Testis (tissue), 3 donors: Measurements from ENCODE around the gene IL32. TPM values are rescaled to one million over a fixed set of nuclear protein-coding genes. Genes with fewer than 3 reads are reported as not detected.

Experiments used
- DNase-seq: peaks from one replicate; pipeline ENCODE4 v3.0.0-alpha.2; 2019
- H3K27ac ChIP-seq, 2 donors: fragments of 200-600 bp; sonication (generic); one replicate each; pipeline ENCODE4 v1.5.1; 2019
- H3K27me3 ChIP-seq: fragments of 200-600 bp; sonication (generic); one replicate; pipeline ENCODE4 v1.5.1; 2019
- H3K36me3 ChIP-seq: fragments of 200-600 bp; sonication (generic); one replicate; pipeline ENCODE4 v1.5.1; 2017; ENCODE audit warnings: low read depth; ENCODE audit errors: missing control alignments
- H3K4me1 ChIP-seq: fragments of 200-600 bp; sonication (generic); one replicate; pipeline ENCODE4 v1.5.1; 2019
- H3K4me3 ChIP-seq, 2 donors: fragments of 200-600 bp; sonication (generic); one replicate each; pipeline ENCODE4 v1.5.1; 2017 to 2019
- H3K9me3 ChIP-seq: fragments of 200-600 bp; sonication (generic); one replicate; pipeline ENCODE4 v1.5.1; 2017
- CTCF ChIP-seq, 3 experiments: fragments of 450-650 bp in 2 of 3; fragments of 200-600 bp in 1 of 3; sonication (generic) in 1 of 3; IDR thresholded peaks; one replicate each; pipeline ENCODE4 v1.5.1; 2016 to 2019; ENCODE audit warnings: antibody characterized with exemption in 3 of 3, mild to moderate bottlenecking in 2 of 3, moderate library complexity in 1 of 3
- POLR2A ChIP-seq: fragments of 450-650 bp; IDR thresholded peaks from one replicate; pipeline ENCODE4 v1.6.1; 2017; ENCODE audit warnings: antibody characterized with exemption, mild to moderate bottlenecking, moderate library complexity
- WGBS, 2 donors: methylation state at CpG; one replicate each; pipeline ENCODE4 v1.1.5; 2018; 5-methylcytosine and 5-hydroxymethylcytosine counted together
- intact Hi-C: fragments of 100-400 bp; cut with DNase I; formaldehyde crosslinking; loops from one replicate; pipeline ENCODE4 v1.15.1; 2023; ENCODE audit warnings: low total_unique reads
- polyA plus RNA-seq: library from polyadenylated mRNA; stranded (reverse); fragments of 350-450 nt; fragmentation: Illumina TruSeq; extraction: RNeasy Lipid Tissue Mini Kit (QIAGEN cat#74804); gene quantifications from one replicate; pipeline ENCODE4 v1.2.3, GENCODE V29; 2014; ENCODE audit warnings: low read depth, low replicate concordance; ENCODE audit not compliant: insufficient read depth
- total RNA-seq, 2 donors: library from RNA; depleted of rRNA; stranded (reverse); fragments of >200 nt; gene quantifications; one replicate each; pipeline ENCODE4 v1.2.3, GENCODE V29; 2016

IL32 gene
- total and polyA plus RNA-seq, 3 donors from 2014 or later = 27.1 to 62.2 (median 33.0) TPM

GRCh38 chr16:3022208-3022683 is 43.2 kb upstream of the IL32 start:
- Histone ChIP-seq H3K9me3 (no peaks in the 10 kb centered on the region), H3K36me3 (no peaks in the 10 kb centered on the region), H3K4me3 (no peak overlapping the region), H3K27ac (peak overlapping the region; percentile 66 to 94), H3K27me3 (no peaks in the 10 kb centered on the region), H3K4me1 (peaks cover 35% of the 10 kb centered on the region)
- TF ChIP-seq CTCF (IDR thresholded peaks at IDR 0.05) = no peak
- TF ChIP-seq POLR2A = no peak
- DNase-seq = peak; percentile 93
- intact Hi-C loops = no loop called here
- 4 to 6% methylated on average over 8 of the region's 8 CpGs for WGBS, 2 donors

- DNase-seq = no peak
- H3K27ac ChIP-seq = peak overlapping the region; percentile 88 to 94
- H3K36me3 ChIP-seq = no peaks in the 10 kb centered on the region
- H3K27me3 ChIP-seq = no peaks in the 10 kb centered on the region
- no peak for TF ChIP-seq CTCF (IDR thresholded peaks at IDR 0.05)
- no peak for TF ChIP-seq POLR2A
- H3K4me1 ChIP-seq = peaks cover 35% of the 10 kb centered on the region
- H3K4me3 ChIP-seq = peak overlapping the region; percentile 58 to 79
- 14 to 21% methylated on average over 4 to 8 of the region's 8 CpGs for WGBS, 2 donors
- H3K9me3 ChIP-seq = no peaks in the 10 kb centered on the region
- intact Hi-C loops = no loop called here
These were observed 42.6 kb upstream of the IL32 start for GRCh38 chr16:3022684-3023414.

GRCh38 chr16:3023415-3023668 is 42.1 kb upstream of the IL32 start:
- H3K27ac ChIP-seq = peak overlapping the region; percentile 88 to 94
- H3K9me3 ChIP-seq = no peaks in the 10 kb centered on the region
- no peak for TF ChIP-seq CTCF (IDR thresholded peaks at IDR 0.05)
- no peak for TF ChIP-seq POLR2A
- 0 to 7% methylated on average over 1 to 6 of the region's 6 CpGs for WGBS, 2 donors
- peaks cover 35% of the 10 kb centered on the region for H3K4me1 ChIP-seq
- no peaks in the 10 kb centered on the region for H3K27me3 ChIP-seq
- H3K36me3 ChIP-seq = no peaks in the 10 kb centered on the region
- H3K4me3 ChIP-seq = peak overlapping the region; percentile 58 to 79
- intact Hi-C loops = no loop called here
- DNase-seq = no peak

- 0 to 1% methylated on average over 10 to 69 of the region's 69 CpGs for WGBS, 2 donors
- peak within 1 kb of the TSS; percentile 58 to 79 for H3K4me3 ChIP-seq
- peak; percentile 99 for DNase-seq
- intact Hi-C loops = no loop called here
- H3K36me3 ChIP-seq = no peaks in the 10 kb centered on the region
- H3K9me3 ChIP-seq = no peaks in the 10 kb centered on the region
- peak within 1 kb of the TSS; percentile 88 to 94 for H3K27ac ChIP-seq
- TF ChIP-seq POLR2A (no peak), CTCF (IDR thresholded peaks at IDR 0.05) (no peak)
- H3K27me3 ChIP-seq = no peaks in the 10 kb centered on the region
- peaks cover 35% of the 10 kb centered on the region for H3K4me1 ChIP-seq
These were observed 41.6 kb upstream of the IL32 start, which contains the start of the genes HCFC1R1 and THOC6 for GRCh38 chr16:3023669-3024478. HCFC1R1 (minus strand) TSS chr16:3023942; CDS start chr16:3023941, 1 bp downstream. THOC6 (plus strand) TSS chr16:3024035; CDS start chr16:3024327, 292 bp downstream.
